ENCODE results near the gene MAGEA11. TPM values are rescaled to one million over a fixed set of nuclear protein-coding genes. Genes with fewer than 3 reads are reported as not detected.

MAGEA11 gene
- total RNA-seq, 1 donor from 2014 or later = not detected

Other genes starting within 250 kb of the MAGEA11 start
- 26.3 and 35.3 TPM in 2 replicates for gene IDS, start 206.8 kb upstream of the MAGEA11 start, total RNA-seq
- 14.2 and 17.8 TPM in 2 replicates for gene EOLA1, start 171.0 kb upstream of the MAGEA11 start, total RNA-seq
- not detected in 2 replicates for gene HSFX3, start 162.1 kb upstream of the MAGEA11 start, total RNA-seq
- gene MAGEA9B, start 124.6 kb upstream of the MAGEA11 start, total RNA-seq = not detected in 2 replicates
- 0.21 TPM in 1 of 2 replicates, not detected in the other for gene HSFX2, start 116.7 kb upstream of the MAGEA11 start, total RNA-seq
- gene TMEM185A, start 80.3 kb upstream of the MAGEA11 start, total RNA-seq = 16.2 and 19.1 TPM in 2 replicates
- gene HSFX1, start 62.0 kb downstream of the MAGEA11 start, total RNA-seq = 0.28 and 0.40 TPM in 2 replicates
- gene MAGEA9, start 69.9 kb downstream of the MAGEA11 start, total RNA-seq = not detected in 2 replicates
- not detected in 2 replicates for gene MAGEA8, start 169.1 kb downstream of the MAGEA11 start, total RNA-seq
- not detected in 2 replicates for gene HSFX4, start 217.5 kb downstream of the MAGEA11 start, total RNA-seq
- gene EOLA2, start 226.4 kb downstream of the MAGEA11 start, total RNA-seq = 26.3 and 29.3 TPM in 2 replicates